ENCODE results near the gene KANSL1L. TPM values are rescaled to one million over a fixed set of nuclear protein-coding genes. Genes with fewer than 3 reads are reported as not detected.

The KANSL1L gene
- total and polyA plus RNA-seq, 2 experiments from 2014 or later, result 7.4 to 21.1 TPM

DNA sequence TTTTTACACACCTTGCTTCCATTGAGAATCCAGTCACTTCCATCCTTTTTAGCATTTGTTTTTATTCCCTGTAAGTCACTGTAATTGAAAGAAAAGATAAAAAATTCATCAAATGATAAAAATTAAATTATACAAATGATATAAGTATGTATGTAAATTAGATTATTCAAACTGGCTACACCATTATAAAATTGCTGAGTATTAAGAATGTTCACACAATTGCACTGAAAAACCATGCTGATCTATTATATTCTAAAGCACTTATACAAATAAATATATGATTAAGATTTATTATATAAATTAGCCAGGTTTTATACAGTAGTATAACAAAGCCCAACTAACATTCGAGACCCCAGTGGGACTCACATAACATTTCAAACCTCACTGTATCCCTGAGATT, 39.0 kb upstream of the KANSL1L start:
- Histone ChIP-seq H4K20me1 (replicated peaks; ENCODE audit: insufficient read depth) (no peaks in the 10 kb centered on the region), H3K27me3 (ENCODE audit: insufficient read depth) (no peaks in the 10 kb centered on the region), H3K36me3 (ENCODE audit: insufficient read depth) (no peaks in the 10 kb centered on the region), H3F3A (replicated peaks; ENCODE audit: low read depth) (no peaks in the 10 kb centered on the region), H2AFZ (no peak overlapping the region), H3K4me1 (ENCODE audit: insufficient read depth) (0 out of 2 replicates have a peak, but pooled peaks cover under 1% of the 10 kb centered on the region), H3K4me2 (no peak overlapping the region), H3K4me3 (no peak overlapping the region), H3K9me2 (ENCODE audit: insufficient read depth) (no peaks in the 10 kb centered on the region), H3K79me2 (replicated peaks; ENCODE audit: insufficient read depth) (no peaks in the 10 kb centered on the region), H3K27ac (ENCODE audit: low read depth) (no peak overlapping the region)
- no peak overlapping the region for H3K27ac Mint-ChIP-seq
- H3K4me1 Mint-ChIP-seq, result no peaks in the 10 kb centered on the region
- H3K4me3 Mint-ChIP-seq, result no peak overlapping the region
- no peak for TF ChIP-seq POLR2AphosphoS5 (IDR thresholded peaks at IDR 0.05; ENCODE audit: low read depth)
- TF ChIP-seq NANOG (IDR thresholded peaks at IDR 0.05; ENCODE audit: borderline replicate concordance), result no peak
- no peak for TF ChIP-seq EZH2phosphoT487 (IDR thresholded peaks at IDR 0.05; ENCODE audit: unreplicated experiment)
- no peak for TF ChIP-seq STAT1 (IDR thresholded peaks at IDR 0.05; ENCODE audit: unreplicated experiment)
- TF ChIP-seq CREB1 (CRISPR knock-in tag; IDR thresholded peaks at IDR 0.05; ENCODE audit: low read depth), result no peak
- no peak for TF ChIP-seq ZNF331 (CRISPR knock-in tag; IDR thresholded peaks at IDR 0.05; ENCODE audit: low read depth)
- H3K36me3 Mint-ChIP-seq (ENCODE audit: low read depth), result no peaks in the 10 kb centered on the region
- no peaks in the 10 kb centered on the region for H3K27me3 Mint-ChIP-seq (ENCODE audit: insufficient read depth, low read depth, poor library complexity)
- ATAC-seq (no peak), DNase-seq (ENCODE audit: low spot score) (no peak)
- H3K9me3 Mint-ChIP-seq, result no peaks in the 10 kb centered on the region

DNA sequence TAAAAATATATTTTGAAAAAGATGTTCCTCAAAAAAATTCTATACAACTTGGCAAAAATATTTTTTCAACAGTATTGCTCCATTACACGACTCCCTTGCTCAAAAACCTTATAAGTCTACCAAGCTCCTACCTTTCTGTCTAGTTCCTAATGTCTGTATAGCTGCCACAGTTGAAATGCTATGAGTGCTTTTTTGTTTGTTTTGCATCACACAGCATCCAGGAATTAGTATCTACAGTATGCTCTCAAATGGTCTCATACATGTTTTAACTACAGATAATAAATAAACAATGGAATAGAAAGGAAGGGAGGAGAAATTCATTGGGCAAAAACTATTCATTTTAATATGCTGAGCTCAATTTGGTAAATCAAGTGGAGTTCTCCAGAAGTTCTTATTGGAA, 36.7 kb upstream of the KANSL1L start:
- Histone ChIP-seq H4K20me1 (replicated peaks; ENCODE audit: insufficient read depth) (no peaks in the 10 kb centered on the region), H3K79me2 (replicated peaks; ENCODE audit: insufficient read depth) (no peaks in the 10 kb centered on the region), H3K27ac (ENCODE audit: low read depth) (no peak overlapping the region), H2AFZ (no peak overlapping the region), H3K9me2 (ENCODE audit: insufficient read depth) (no peaks in the 10 kb centered on the region), H3K4me1 (ENCODE audit: insufficient read depth) (no peaks in the 10 kb centered on the region), H3K4me3 (no peak overlapping the region), H3F3A (replicated peaks; ENCODE audit: low read depth) (no peaks in the 10 kb centered on the region), H3K36me3 (ENCODE audit: insufficient read depth) (no peaks in the 10 kb centered on the region), H3K27me3 (ENCODE audit: insufficient read depth) (no peaks in the 10 kb centered on the region), H3K4me2 (no peak overlapping the region)
- H3K36me3 Mint-ChIP-seq (ENCODE audit: low read depth), result no peaks in the 10 kb centered on the region
- no peaks in the 10 kb centered on the region for H3K9me3 Mint-ChIP-seq
- H3K27me3 Mint-ChIP-seq (ENCODE audit: insufficient read depth, low read depth, poor library complexity), result no peaks in the 10 kb centered on the region
- no peak for ATAC-seq
- DNase-seq (ENCODE audit: low spot score), result no peak
- H3K4me3 Mint-ChIP-seq, result no peak overlapping the region
- H3K27ac Mint-ChIP-seq, result no peak overlapping the region
- H3K4me1 Mint-ChIP-seq, result no peaks in the 10 kb centered on the region
- TF ChIP-seq, protein P1, sequence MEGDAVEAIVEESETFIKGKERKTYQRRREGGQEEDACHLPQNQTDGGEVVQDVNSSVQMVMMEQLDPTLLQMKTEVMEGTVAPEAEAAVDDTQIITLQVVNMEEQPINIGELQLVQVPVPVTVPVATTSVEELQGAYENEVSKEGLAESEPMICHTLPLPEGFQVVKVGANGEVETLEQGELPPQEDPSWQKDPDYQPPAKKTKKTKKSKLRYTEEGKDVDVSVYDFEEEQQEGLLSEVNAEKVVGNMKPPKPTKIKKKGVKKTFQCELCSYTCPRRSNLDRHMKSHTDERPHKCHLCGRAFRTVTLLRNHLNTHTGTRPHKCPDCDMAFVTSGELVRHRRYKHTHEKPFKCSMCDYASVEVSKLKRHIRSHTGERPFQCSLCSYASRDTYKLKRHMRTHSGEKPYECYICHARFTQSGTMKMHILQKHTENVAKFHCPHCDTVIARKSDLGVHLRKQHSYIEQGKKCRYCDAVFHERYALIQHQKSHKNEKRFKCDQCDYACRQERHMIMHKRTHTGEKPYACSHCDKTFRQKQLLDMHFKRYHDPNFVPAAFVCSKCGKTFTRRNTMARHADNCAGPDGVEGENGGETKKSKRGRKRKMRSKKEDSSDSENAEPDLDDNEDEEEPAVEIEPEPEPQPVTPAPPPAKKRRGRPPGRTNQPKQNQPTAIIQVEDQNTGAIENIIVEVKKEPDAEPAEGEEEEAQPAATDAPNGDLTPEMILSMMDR (conservative IDR thresholded peaks at IDR 0.05; ENCODE audit: low read depth in 2 of 2), result no peak
- no peak for TF ChIP-seq JUNB (IDR thresholded peaks at IDR 0.05; ENCODE audit: unreplicated experiment)
- no peak for TF ChIP-seq EZH2 (IDR thresholded peaks at IDR 0.05; ENCODE audit: low read depth, unreplicated experiment)
- no peak for TF ChIP-seq STAT1 (IDR thresholded peaks at IDR 0.05; ENCODE audit: unreplicated experiment)
- no peak for TF ChIP-seq NANOG (IDR thresholded peaks at IDR 0.05; ENCODE audit: borderline replicate concordance)
- TF ChIP-seq EZH2phosphoT487 (IDR thresholded peaks at IDR 0.05; ENCODE audit: unreplicated experiment), result no peak
- TF ChIP-seq CREB1 (CRISPR knock-in tag; IDR thresholded peaks at IDR 0.05; ENCODE audit: low read depth), result no peak
- no peak for TF ChIP-seq POLR2AphosphoS5 (IDR thresholded peaks at IDR 0.05; ENCODE audit: low read depth)
- TF ChIP-seq, protein P2, sequence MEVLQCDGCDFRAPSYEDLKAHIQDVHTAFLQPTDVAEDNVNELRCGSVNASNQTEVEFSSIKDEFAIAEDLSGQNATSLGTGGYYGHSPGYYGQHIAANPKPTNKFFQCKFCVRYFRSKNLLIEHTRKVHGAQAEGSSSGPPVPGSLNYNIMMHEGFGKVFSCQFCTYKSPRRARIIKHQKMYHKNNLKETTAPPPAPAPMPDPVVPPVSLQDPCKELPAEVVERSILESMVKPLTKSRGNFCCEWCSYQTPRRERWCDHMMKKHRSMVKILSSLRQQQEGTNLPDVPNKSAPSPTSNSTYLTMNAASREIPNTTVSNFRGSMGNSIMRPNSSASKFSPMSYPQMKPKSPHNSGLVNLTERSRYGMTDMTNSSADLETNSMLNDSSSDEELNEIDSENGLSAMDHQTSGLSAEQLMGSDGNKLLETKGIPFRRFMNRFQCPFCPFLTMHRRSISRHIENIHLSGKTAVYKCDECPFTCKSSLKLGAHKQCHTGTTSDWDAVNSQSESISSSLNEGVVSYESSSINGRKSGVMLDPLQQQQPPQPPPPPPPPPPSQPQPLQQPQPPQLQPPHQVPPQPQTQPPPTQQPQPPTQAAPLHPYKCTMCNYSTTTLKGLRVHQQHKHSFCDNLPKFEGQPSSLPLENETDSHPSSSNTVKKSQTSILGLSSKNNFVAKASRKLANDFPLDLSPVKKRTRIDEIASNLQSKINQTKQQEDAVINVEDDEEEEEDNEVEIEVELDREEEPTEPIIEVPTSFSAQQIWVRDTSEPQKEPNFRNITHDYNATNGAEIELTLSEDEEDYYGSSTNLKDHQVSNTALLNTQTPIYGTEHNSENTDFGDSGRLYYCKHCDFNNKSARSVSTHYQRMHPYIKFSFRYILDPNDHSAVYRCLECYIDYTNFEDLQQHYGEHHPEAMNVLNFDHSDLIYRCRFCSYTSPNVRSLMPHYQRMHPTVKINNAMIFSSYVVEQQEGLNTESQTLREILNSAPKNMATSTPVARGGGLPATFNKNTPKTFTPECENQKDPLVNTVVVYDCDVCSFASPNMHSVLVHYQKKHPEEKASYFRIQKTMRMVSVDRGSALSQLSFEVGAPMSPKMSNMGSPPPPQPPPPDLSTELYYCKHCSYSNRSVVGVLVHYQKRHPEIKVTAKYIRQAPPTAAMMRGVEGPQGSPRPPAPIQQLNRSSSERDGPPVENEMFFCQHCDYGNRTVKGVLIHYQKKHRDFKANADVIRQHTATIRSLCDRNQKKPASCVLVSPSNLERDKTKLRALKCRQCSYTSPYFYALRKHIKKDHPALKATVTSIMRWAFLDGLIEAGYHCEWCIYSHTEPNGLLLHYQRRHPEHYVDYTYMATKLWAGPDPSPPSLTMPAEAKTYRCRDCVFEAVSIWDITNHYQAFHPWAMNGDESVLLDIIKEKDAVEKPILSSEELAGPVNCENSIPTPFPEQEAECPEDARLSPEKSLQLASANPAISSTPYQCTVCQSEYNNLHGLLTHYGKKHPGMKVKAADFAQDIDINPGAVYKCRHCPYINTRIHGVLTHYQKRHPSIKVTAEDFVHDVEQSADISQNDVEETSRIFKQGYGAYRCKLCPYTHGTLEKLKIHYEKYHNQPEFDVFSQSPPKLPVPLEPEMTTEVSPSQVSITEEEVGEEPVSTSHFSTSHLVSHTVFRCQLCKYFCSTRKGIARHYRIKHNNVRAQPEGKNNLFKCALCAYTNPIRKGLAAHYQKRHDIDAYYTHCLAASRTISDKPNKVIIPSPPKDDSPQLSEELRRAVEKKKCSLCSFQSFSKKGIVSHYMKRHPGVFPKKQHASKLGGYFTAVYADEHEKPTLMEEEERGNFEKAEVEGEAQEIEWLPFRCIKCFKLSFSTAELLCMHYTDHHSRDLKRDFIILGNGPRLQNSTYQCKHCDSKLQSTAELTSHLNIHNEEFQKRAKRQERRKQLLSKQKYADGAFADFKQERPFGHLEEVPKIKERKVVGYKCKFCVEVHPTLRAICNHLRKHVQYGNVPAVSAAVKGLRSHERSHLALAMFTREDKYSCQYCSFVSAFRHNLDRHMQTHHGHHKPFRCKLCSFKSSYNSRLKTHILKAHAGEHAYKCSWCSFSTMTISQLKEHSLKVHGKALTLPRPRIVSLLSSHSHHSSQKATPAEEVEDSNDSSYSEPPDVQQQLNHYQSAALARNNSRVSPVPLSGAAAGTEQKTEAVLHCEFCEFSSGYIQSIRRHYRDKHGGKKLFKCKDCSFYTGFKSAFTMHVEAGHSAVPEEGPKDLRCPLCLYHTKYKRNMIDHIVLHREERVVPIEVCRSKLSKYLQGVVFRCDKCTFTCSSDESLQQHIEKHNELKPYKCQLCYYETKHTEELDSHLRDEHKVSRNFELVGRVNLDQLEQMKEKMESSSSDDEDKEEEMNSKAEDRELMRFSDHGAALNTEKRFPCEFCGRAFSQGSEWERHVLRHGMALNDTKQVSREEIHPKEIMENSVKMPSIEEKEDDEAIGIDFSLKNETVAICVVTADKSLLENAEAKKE (CRISPR knock-in tag; IDR thresholded peaks at IDR 0.05), result no peak
- no peak for TF ChIP-seq ZNF331 (CRISPR knock-in tag; IDR thresholded peaks at IDR 0.05; ENCODE audit: low read depth)
- TF ChIP-seq ZNF114 (CRISPR knock-in tag; IDR thresholded peaks at IDR 0.05), result no peak
- TF ChIP-seq, protein P3, sequence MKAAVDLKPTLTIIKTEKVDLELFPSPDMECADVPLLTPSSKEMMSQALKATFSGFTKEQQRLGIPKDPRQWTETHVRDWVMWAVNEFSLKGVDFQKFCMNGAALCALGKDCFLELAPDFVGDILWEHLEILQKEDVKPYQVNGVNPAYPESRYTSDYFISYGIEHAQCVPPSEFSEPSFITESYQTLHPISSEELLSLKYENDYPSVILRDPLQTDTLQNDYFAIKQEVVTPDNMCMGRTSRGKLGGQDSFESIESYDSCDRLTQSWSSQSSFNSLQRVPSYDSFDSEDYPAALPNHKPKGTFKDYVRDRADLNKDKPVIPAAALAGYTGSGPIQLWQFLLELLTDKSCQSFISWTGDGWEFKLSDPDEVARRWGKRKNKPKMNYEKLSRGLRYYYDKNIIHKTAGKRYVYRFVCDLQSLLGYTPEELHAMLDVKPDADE (IDR thresholded peaks at IDR 0.05), result no peak
